ENCODE measurements around the gene RPL29. TPM values are rescaled to one million over a fixed set of nuclear protein-coding genes. Genes with fewer than 3 reads are reported as not detected.

RPL29 gene
- total and polyA plus RNA-seq, 2 of the 4 experiments (the other 2 are of a cell fraction), result 2,081 to 2,126 TPM

DNA sequence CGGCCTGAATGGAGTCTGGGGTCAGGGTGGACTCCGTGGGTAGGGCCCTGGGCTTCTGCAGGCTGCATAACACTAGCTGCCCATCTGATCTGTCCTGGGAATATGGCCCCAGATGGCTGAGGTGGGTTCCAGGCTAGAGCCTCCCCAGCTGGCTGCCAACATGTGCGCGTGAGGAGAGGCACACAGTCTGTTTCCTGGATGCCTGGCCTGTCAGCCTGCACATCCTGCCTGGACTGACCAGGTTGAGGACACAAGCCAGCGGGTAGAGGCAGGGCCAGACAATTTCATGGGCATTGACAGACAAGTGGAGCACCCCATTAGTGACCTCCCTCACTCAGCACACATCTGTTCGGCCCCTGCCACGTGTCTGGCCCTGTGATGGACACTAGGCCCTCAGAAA is 29.8 kb upstream of the RPL29 start:
- Histone ChIP-seq H3K4me1 (ENCODE audit: control insufficient read depth, insufficient read depth, low read length) (peaks cover 10% of the 10 kb centered on the region), H2BK5ac (ENCODE audit: low read depth, low read length, poor library complexity, severe bottlenecking) (no peak overlapping the region), H3K9me1 (ENCODE audit: insufficient read depth, low read length) (0 out of 2 replicates have a peak, but pooled peaks cover 14% of the 10 kb centered on the region), H3K9ac (ENCODE audit: low read depth, low read length) (no peak overlapping the region), H4K91ac (ENCODE audit: insufficient read depth, low read depth, low read length) (no peak overlapping the region), H4K5ac (ENCODE audit: low read depth, low read length) (no peak overlapping the region), H2BK15ac (ENCODE audit: low read depth, low read length) (no peak overlapping the region), H3K4me3 (ENCODE audit: insufficient read depth, low read depth, low read length) (no peak overlapping the region), H2AK9ac (replicated peaks; ENCODE audit: low read depth, low read length, poor library complexity) (peak overlapping the region; percentile 60), H3K18ac (ENCODE audit: low read depth, low read length) (no peak overlapping the region), H3K4ac (ENCODE audit: low read depth, low read length) (no peak overlapping the region), H2AFZ (replicated peaks; ENCODE audit: low read length, poor library complexity) (peak overlapping the region; percentile 59), H2BK120ac (ENCODE audit: low read depth, low read length) (no peak overlapping the region), H3K14ac (replicated peaks; ENCODE audit: low read depth, low read length) (no peak overlapping the region), H3K4me2 (ENCODE audit: low read depth, low read length) (no peak overlapping the region), H3K36me3 (ENCODE audit: control insufficient read depth, insufficient read depth, low read length) (no peaks in the 10 kb centered on the region), H3K27me3 (ENCODE audit: control insufficient read depth, insufficient read depth, low read length) (no peaks in the 10 kb centered on the region; the same call in 1 of the 2 replicates), H4K20me1 (ENCODE audit: insufficient read depth, low read length) (no peaks in the 10 kb centered on the region), H3K9me3 (ENCODE audit: control insufficient read depth, insufficient read depth, low read length) (no peaks in the 10 kb centered on the region), H2AK5ac (ENCODE audit: low read depth, low read length) (no peak overlapping the region), H3K27ac (ENCODE audit: insufficient read depth, low read length) (no peak overlapping the region), H4K8ac (ENCODE audit: low read depth in 2 of 2, low read length in 2 of 2) (0 out of 4 replicates have a peak overlapping the region, but pooled peaks of 1 of the 2 experiments have one; percentile 10), H3K79me1 (ENCODE audit: low read depth in 1 of 2, low read length in 2 of 2) (no peaks in the 10 kb centered on the region), H3K56ac (ENCODE audit: extremely low read depth, insufficient read depth, low read length) (no peak overlapping the region), H2BK20ac (ENCODE audit: low read depth, low read length) (no peak overlapping the region), H3K23ac (ENCODE audit: low read depth, low read length) (no peak overlapping the region)
- CTCF ChIA-PET, result interaction anchor here (1.0 kb wide), 1 partner anchor 11 kb away, joined by 3 read pairs; no protein-coding TSS in a partner anchor
- POLR2A ChIA-PET (ENCODE audit: unreplicated experiment), result no interaction called here
- TF ChIP-seq RAD21 (IDR thresholded peaks at IDR 0.05; ENCODE audit: low read length), result no peak
- TF ChIP-seq, protein P1, sequence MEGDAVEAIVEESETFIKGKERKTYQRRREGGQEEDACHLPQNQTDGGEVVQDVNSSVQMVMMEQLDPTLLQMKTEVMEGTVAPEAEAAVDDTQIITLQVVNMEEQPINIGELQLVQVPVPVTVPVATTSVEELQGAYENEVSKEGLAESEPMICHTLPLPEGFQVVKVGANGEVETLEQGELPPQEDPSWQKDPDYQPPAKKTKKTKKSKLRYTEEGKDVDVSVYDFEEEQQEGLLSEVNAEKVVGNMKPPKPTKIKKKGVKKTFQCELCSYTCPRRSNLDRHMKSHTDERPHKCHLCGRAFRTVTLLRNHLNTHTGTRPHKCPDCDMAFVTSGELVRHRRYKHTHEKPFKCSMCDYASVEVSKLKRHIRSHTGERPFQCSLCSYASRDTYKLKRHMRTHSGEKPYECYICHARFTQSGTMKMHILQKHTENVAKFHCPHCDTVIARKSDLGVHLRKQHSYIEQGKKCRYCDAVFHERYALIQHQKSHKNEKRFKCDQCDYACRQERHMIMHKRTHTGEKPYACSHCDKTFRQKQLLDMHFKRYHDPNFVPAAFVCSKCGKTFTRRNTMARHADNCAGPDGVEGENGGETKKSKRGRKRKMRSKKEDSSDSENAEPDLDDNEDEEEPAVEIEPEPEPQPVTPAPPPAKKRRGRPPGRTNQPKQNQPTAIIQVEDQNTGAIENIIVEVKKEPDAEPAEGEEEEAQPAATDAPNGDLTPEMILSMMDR (conservative IDR thresholded peaks at IDR 0.05; ENCODE audit: low read depth, low read length), result no peak
- TF ChIP-seq RFX5 (IDR thresholded peaks at IDR 0.05; ENCODE audit: low read depth, low read length), result no peak
- no peak for TF ChIP-seq MAFK (IDR thresholded peaks at IDR 0.05; ENCODE audit: low read depth, low read length)
- TF ChIP-seq CHD1 (IDR thresholded peaks at IDR 0.05; ENCODE audit: low read depth, low read length), result no peak
- TF ChIP-seq MXI1 (IDR thresholded peaks at IDR 0.05; ENCODE audit: borderline replicate concordance, low read depth, low read length), result no peak
- no peak for TF ChIP-seq BHLHE40 (IDR thresholded peaks at IDR 0.05; ENCODE audit: low read depth, low read length)
- no peak for TF ChIP-seq CEBPB (IDR thresholded peaks at IDR 0.05; ENCODE audit: low read depth, low read length)
- no peak for TF ChIP-seq RCOR1 (IDR thresholded peaks at IDR 0.05; ENCODE audit: insufficient replicate concordance, low read length)
- TF ChIP-seq USF2 (IDR thresholded peaks at IDR 0.05; ENCODE audit: low read depth, low read length), result no peak
- no peak for TF ChIP-seq MAZ (IDR thresholded peaks at IDR 0.05; ENCODE audit: borderline replicate concordance, low read depth, low read length)
- no peak for TF ChIP-seq SMC3 (IDR thresholded peaks at IDR 0.05; ENCODE audit: low read depth, low read length)
- TF ChIP-seq NFE2L2 (IDR thresholded peaks at IDR 0.05; ENCODE audit: low read depth, low read length), result no peak
- no peak for TF ChIP-seq FOS (IDR thresholded peaks at IDR 0.05; ENCODE audit: low read depth, low read length)
- intact Hi-C loops (cut with micrococcal nuclease), result no loop called here
- dilution Hi-C loops (cut with HindIII; ENCODE audit: low sequenced_read_pairs, unreplicated experiment), result no loop called here
- 73% methylated on average over 3 of the region's 7 CpGs; no CpG with 5 or more reads in 1 of the 2 experiments for WGBS, 2 experiments (ENCODE audit: extremely low coverage in 2 of 2, insufficient read length in 1 of 2)
- ATAC-seq (ENCODE audit: low read depth) (no peak), DNase-seq (no peak)
- BruUV-seq (replicated peaks), result no TSS peak
- in situ Hi-C loops (cut with MboI; ENCODE audit: low sequenced_read_pairs), result no loop called here

Measured in IMR-90 (cell line).